ENCODE results near the gene UBE2J2. TPM values are rescaled to one million over a fixed set of nuclear protein-coding genes. Genes with fewer than 3 reads are reported as not detected.

UBE2J2 gene
- total and polyA plus RNA-seq, 3 donors from 2014 or later: 133 to 203 (median 139) TPM

GRCh38 chr1:1235016-1235744 lies 38.5 kb downstream of the UBE2J2 start:
- no peak for DNase-seq
- H3K9me3 ChIP-seq: no peaks in the 10 kb centered on the region
- WGBS, 2 donors: 89 to 92% methylated on average over 10 to 27 of the region's 27 CpGs
- intact Hi-C loops (cut with DNase I; ENCODE audit: low total_unique reads): no loop called here
- TF ChIP-seq POLR2A (IDR thresholded peaks at IDR 0.05): no peak
- no peak for TF ChIP-seq CTCF (IDR thresholded peaks at IDR 0.05)
- H3K27me3 ChIP-seq: no peaks in the 10 kb centered on the region
- H3K36me3 ChIP-seq (ENCODE audit: low read depth, missing control alignments): no peaks in the 10 kb centered on the region
- no peak overlapping the region for H3K4me3 ChIP-seq
- no peak overlapping the region for H3K27ac ChIP-seq
- peaks cover 10% of the 10 kb centered on the region for H3K4me1 ChIP-seq

GRCh38 chr1:1234180-1234808 lies 39.4 kb downstream of the UBE2J2 start:
- H3K27ac ChIP-seq: no peak overlapping the region
- WGBS, 2 donors: 73 to 89% methylated on average over 8 to 28 of the region's 28 CpGs
- TF ChIP-seq CTCF (IDR thresholded peaks at IDR 0.05) (no peak), POLR2A (IDR thresholded peaks at IDR 0.05) (no peak)
- DNase-seq: no peak
- H3K36me3 ChIP-seq (ENCODE audit: low read depth, missing control alignments): no peaks in the 10 kb centered on the region
- no peak overlapping the region for H3K4me3 ChIP-seq
- intact Hi-C loops (cut with DNase I; ENCODE audit: low total_unique reads): no loop called here
- H3K27me3 ChIP-seq: no peaks in the 10 kb centered on the region
- H3K9me3 ChIP-seq: no peaks in the 10 kb centered on the region
- peaks cover 18% of the 10 kb centered on the region for H3K4me1 ChIP-seq

GRCh38 chr1:1233567-1233892 lies 40.1 kb downstream of the UBE2J2 start:
- no peaks in the 10 kb centered on the region for H3K36me3 ChIP-seq (ENCODE audit: low read depth, missing control alignments)
- H3K4me1 ChIP-seq: peaks cover 18% of the 10 kb centered on the region
- 81 to 87% methylated on average over 15 of the region's 15 CpGs for WGBS, 2 donors
- no peak overlapping the region for H3K27ac ChIP-seq
- TF ChIP-seq CTCF (IDR thresholded peaks at IDR 0.05) (no peak), POLR2A (IDR thresholded peaks at IDR 0.05) (no peak)
- peak overlapping the region in 1 of 2 donors; percentile 38 for H3K4me3 ChIP-seq
- no peaks in the 10 kb centered on the region for H3K9me3 ChIP-seq
- no peak for DNase-seq
- intact Hi-C loops (cut with DNase I; ENCODE audit: low total_unique reads): no loop called here
- no peaks in the 10 kb centered on the region for H3K27me3 ChIP-seq

GRCh38 chr1:1232796-1233566 lies 40.7 kb downstream of the UBE2J2 start:
- H3K4me3 ChIP-seq: peak overlapping the region; percentile 32 to 38

More at GRCh38 chr1:1232796-1233566, 40.7 kb downstream of the UBE2J2 start:
- peaks cover 18% of the 10 kb centered on the region for H3K4me1 ChIP-seq
- peak overlapping the region; percentile 31 to 45 for H3K27ac ChIP-seq
- H3K9me3 ChIP-seq: no peaks in the 10 kb centered on the region
- no peak for DNase-seq
- H3K36me3 ChIP-seq (ENCODE audit: low read depth, missing control alignments): no peaks in the 10 kb centered on the region
- WGBS, 2 donors: 53 to 74% methylated on average over 11 to 93 of the region's 98 CpGs
- TF ChIP-seq CTCF (IDR thresholded peaks at IDR 0.05): no peak
- TF ChIP-seq POLR2A (IDR thresholded peaks at IDR 0.05): no peak
- intact Hi-C loops (cut with DNase I; ENCODE audit: low total_unique reads): no loop called here
- H3K27me3 ChIP-seq: no peaks in the 10 kb centered on the region

Measured in testis (tissue), 3 donors.